Hair follicular keratinocyte (primary cell): ENCODE results near the gene SCYGR1. TPM values are rescaled to one million over a fixed set of nuclear protein-coding genes. Genes with fewer than 3 reads are reported as not detected.

ENCODE experiments used
- total RNA-seq: library from RNA; depleted of rRNA; stranded (reverse); fragments of >200 nt; gene quantifications from 2 replicates; pipeline ENCODE4 v1.2.3, GENCODE V29; 2015

Gene SCYGR1, protein sequence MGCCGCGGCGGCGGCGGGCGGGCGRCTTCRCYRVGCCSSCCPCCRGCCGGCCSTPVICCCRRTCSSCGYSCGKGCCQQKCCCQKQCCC
- total RNA-seq = not detected in 2 replicates

DNA sequence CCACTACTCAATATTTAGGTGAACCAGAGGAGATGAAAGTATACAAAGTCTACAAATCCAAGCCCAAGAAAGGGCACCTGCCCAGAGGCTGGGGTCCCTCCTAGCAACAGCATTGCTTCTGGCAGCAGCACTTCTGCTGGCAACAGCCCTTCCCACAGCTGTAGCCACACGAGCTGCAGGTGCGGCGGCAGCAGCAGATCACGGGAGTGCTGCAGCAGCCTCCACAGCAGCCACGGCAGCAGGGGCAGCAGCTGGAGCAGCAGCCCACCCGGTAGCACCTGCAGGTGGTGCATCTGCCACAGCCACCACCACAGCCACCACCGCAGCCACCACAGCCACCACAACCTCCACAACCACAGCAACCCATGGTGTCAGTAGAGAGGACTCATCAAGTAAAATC is at the start of gene SCYGR1:
SCYGR1 (minus strand) TSS at position 367 of the 400 bp plus-strand sequence; CDS start at position 367, 0 bp downstream.

DNA sequence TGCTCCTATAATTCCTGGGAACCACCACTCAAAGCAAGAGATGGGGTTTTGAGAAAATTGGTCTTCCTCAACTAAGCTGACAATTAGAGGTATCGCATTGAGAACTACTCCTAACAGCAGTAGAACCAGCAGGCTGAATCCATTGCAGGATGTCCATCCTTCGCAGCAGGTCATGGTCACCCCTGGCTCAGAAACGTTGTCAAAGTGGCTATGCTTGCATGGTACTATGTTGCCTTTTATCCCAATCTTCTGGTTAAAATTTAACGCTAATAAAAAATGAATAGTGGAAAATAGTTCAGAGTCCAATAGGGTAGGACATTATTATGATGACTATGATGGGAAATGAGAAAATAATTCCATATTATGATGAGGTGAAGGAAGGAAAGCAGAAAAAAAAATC is 8.7 kb downstream of the SCYGR1 start, which contains the start of gene TM4SF20:
TM4SF20 (minus strand) TSS at position 212 of the 400 bp plus-strand sequence; CDS start at position 174, 38 bp downstream.

Other genes starting within 250 kb of the SCYGR1 start
- gene COL4A4, start 223.7 kb downstream of the SCYGR1 start, total RNA-seq = under 0.01 and 0.16 TPM in 2 replicates
- 0.04 TPM in 1 of 2 replicates, not detected in the other for gene COL4A3, start 223.3 kb downstream of the SCYGR1 start, total RNA-seq
- gene MFF, start 62.7 kb downstream of the SCYGR1 start, total RNA-seq = 153 TPM in 2 replicates
- not detected in 2 replicates for gene TM4SF20, start 8.6 kb downstream of the SCYGR1 start, total RNA-seq
- 77.5 and 89.8 TPM in 2 replicates for gene AGFG1, start 84.2 kb upstream of the SCYGR1 start, total RNA-seq
- not detected in 2 replicates for gene SCYGR2, start 210.9 kb upstream of the SCYGR1 start, total RNA-seq
- gene SCYGR3, start 226.9 kb upstream of the SCYGR1 start, total RNA-seq = not detected in 2 replicates
- not detected in 2 replicates for gene SCYGR4, start 229.5 kb upstream of the SCYGR1 start, total RNA-seq